ENCODE measurements around the gene TECRL. TPM values are rescaled to one million over a fixed set of nuclear protein-coding genes. Genes with fewer than 3 reads are reported as not detected.

Gene TECRL
- total RNA-seq: not detected in 2 replicates

DNA sequence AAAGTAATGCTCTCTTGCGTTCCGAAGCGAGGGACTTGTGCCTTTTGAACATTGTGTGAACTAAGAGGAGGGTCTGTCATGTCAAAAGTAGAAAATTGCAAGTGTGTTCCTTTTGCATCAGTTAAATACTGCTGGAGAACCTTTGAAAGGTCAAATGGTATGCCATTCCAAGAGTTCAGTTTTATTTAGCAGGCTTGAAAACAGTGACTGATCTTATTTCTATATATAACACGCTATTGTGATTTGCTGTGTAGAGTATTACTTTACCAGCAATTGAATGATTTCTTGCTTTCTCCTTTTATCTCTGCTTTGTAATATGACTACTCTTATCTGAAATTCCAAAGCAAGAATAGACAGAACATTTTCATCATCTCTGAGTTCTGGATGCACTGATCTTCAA lies at the start of gene TECRL:
TECRL (minus strand) TSS at position 151 of the 400 bp plus-strand sequence; CDS start at position 52, 99 bp downstream.

